SH-SY5Y (cell line): ENCODE data around the gene TRMT44.

Experiments
- GATA2 ChIP-seq: IDR thresholded peaks from 2 replicates; pipeline ENCODE4 v1.6.1; 2011; ENCODE audit warnings: mild to moderate bottlenecking, low read depth, low read length
- GATA3 ChIP-seq: IDR thresholded peaks from 2 replicates; pipeline ENCODE4 v1.6.1; 2011; ENCODE audit warnings: low read depth, mild to moderate bottlenecking, low read length, moderate library complexity

GRCh38 chr4:8472689-8473197, 32.2 kb downstream of the TRMT44 start:
- TF ChIP-seq GATA2 (no peak), GATA3 (no peak)
